Left hindlimb (tissue), 1 donor: Measurements from ENCODE around the gene COX6B1.
"Not testable (repeated sequence)": the region's sequence is repeated elsewhere in the genome, so short reads cannot be mapped to it uniquely, and the experiment has no call there.

Experiments
- DNase-seq: peaks from one replicate; pipeline ENCODE4 v3.0.0-alpha.2; 2018

The COX6B1 gene

DNA sequence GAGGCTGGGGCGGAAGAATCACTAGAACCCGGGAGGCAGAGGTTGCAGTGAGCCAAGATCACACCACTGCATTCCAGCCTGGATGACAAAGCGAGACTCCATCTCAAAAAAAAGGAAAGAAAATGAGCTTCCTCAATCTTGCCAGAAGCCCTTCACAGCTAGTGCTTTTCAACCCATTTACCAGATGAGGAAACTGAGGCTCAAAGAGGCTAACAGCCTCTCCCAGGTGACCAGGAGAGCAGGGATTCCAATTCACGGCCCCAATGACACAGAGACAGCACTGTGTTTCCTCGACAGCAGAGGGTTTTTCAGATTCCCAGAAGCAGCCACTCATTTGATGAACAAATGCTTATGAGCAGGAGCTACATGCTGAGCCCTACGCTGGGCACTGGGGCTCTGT, 21.4 kb downstream of the COX6B1 start:
- DNase-seq, result no peak

- no peak for DNase-seq
Measured at GRCh38 chr19:35669974-35670373, 21.9 kb downstream of the COX6B1 start.

DNA sequence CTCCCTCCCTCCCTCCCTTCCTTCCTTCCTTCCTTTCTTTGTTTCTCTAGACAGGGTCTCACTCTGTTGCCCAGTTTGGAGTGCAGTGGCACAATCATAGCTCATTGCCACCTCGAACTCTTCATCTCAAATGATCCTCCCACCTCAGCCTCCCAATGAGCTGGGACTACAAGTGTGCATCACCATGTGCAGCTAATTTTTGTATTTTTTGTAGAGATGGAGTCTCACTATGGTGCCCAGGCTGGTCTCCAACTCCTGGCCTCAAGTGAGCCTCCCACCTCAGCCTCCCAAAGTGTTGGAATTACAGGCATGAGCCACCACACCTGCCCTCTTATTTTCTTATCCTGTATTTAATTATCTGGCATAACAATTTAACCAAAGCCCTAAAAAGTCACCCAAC, 22.6 kb downstream of the COX6B1 start:
- DNase-seq, result no peak

DNA sequence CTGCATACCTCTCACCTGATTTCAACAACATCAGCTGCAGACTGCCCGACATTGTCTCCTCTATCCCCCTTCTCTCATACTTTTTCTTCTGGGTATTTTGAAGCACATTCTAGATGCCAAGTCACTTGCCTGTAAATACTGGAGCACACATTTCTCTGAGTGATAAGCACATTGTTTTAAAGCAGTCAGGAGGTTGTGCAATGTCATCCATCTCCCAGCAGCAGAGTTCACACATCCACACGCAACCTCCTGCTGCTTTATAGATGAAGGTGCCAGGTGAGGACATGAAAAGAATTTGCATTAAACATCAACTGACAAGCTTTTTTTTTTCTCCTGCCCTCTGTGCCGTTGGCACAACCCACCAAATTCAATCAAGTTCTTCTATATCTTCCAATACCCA, 23.7 kb downstream of the COX6B1 start:
- DNase-seq, result no peak

GRCh38 chr19:35673121-35673804, 25.1 kb downstream of the COX6B1 start:
- no peak for DNase-seq

DNA sequence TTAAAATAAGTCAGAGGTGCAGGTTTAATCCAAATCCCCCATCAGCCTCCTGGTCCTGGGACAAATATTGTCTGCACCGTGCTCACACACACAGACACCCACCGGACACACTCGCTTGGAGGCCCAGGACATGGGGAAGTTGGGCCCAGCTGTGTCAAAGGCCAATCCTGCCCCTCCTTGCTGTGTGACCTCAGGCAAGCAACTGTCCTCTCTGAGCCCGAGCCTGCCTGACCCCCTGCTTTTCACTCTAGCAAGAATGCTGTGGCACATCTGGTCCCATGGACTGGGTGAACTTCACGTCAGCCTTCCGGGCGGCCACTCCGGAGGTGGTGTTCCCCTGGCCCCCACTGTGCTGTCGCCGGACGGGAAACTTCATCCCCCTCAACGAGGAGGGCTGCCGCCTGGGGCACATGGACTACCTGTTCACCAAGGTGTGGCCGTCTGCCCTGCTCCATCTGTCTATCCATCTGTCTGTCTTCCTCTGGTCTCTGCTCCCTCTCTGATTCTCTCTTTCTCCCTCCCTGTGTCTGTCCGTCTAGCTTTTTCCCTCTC, 27.5 kb downstream of the COX6B1 start:
- no peak for DNase-seq

DNA sequence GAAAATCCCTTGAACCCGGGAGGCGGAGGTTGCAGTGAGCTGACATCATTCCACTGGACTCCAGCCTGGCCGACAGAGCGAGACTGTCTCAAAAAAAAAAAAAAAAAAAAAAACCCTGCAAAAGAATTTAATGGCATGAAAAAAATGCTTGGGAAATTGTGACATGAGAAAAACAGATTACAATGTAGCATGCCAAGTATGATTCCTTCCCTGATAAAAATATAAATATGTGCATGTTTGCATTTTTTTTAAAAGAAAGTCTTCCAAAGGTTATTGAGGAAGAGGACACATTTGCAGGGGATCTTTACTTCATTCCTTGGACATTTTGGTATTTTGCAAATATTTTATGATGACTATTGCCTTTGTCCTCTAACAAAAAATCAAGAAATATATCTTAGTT, 41.7 kb downstream of the COX6B1 start:
- DNase-seq, result no peak

GRCh38 chr19:35691106-35691505, 43.0 kb downstream of the COX6B1 start:
- not testable (repeated sequence) for DNase-seq

DNA sequence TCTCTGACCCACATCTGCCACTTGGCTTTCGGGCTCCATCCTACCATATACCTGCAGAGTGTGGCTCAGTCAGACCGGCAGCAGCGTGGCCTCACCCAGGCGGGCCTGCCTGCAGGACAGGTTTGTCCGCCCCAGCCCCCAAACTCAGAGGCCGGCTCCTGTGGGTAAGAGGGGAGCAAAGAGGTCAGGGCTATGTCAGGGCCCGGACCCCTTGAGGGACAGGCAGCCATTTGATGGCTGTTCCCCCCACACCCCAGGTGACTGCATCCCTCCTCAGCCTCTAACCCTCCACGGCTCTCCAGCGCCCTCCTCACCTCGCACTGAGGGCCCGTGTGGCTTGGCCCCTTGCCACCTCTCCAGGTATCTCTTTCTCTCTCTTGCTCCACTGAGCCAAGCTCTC, 43.9 kb downstream of the COX6B1 start:
- DNase-seq, result no peak

GRCh38 chr19:35693422-35693821, 45.3 kb downstream of the COX6B1 start:
- DNase-seq, result no peak

DNA sequence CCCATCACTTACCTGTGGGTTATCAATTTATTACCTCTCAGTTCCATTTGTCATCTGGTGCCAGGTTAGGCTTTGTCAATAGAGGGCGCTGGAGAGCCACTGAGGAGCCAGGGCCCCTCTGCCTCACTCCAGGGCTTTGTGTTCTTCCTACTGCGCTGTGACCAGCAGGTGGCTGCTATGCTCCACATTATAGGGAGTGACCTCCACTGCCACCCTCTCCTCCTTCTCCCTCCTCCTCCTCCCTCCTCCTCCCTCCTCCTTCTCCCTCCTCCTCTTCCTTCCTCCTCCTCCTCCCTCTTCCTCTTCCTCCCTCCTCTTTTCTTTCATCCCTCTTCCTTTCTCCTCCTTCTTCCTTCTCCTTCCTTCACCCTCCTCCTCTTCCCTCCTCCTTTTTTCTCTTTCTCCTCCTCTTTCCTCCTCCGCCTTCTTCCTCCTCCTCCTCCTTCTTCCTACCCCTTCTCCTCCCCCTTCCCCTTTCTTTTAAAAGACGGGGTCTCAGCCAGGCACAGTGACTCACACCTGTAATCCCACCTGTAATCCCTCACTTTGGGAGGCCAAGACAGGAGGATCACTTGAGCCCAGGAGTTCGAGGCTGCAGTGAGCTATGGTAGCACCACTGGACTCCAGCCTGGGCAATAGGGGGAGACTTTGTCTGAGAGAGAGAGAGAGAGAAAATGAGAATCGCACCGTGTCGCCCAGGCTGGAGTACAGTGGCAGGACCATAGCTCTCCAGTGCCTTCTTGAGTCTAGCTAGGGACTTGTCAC, 45.9 kb downstream of the COX6B1 start:
- DNase-seq, result peak; percentile 79

DNA sequence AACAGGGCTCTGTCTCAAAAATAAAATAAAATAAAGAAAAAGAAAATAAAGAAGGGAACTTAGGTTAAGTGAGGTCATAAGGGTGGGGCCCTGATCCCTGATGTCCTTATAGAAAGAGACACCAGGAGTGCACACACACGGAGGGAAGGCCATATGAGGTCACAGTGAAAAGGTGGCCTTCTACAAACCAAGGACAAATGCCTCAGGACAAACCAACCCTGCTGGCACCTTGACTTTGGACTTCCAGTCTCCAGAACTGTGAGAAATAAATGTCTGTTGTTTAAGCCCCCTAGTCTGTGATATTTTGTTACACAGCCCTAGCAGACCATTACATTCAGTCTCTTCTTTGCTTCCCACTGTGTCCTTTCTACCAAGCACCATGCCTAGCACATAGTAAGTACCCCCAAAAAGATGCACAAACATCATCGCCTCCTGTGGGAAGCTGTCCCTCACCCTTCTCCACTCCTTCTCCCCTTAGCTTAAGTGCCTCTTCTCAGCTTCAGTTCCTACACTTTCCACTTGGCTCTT, 47.8 kb downstream of the COX6B1 start:
- DNase-seq, result no peak

DNA sequence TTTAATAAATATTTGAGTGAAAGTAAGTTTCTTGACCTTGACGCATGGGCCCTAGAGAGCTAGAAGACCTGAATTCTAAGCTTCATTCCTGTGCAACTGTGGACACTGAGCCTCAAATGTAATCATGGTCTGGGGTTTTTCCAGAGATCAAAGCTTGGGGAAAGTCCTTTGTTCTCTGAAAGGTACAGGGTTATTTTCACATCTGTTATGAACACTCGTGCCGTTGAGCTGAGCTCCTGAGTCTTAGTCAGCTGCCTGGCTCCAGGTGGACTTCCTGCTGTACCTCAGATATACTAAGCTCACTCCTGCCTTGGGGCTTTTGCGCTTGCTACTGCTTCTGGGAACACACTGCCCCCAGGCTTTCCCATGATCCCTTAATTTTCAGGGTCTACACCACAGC, 48.7 kb downstream of the COX6B1 start:
- no peak for DNase-seq

GRCh38 chr19:35702223-35703012, 54.3 kb downstream of the COX6B1 start:
- DNase-seq, result peak; percentile 94

- DNase-seq, result no peak
Measured at GRCh38 chr19:35703343-35703742, 55.2 kb downstream of the COX6B1 start.

GRCh38 chr19:35704218-35704617, 56.1 kb downstream of the COX6B1 start, which contains the start of gene ZBTB32:
Gene ZBTB32 (plus strand): TSS chr19:35704558. CDS start chr19:35714627, 10,069 bp downstream.
- no peak for DNase-seq
